Ishikawa (cell line): ENCODE results near the gene ATXN1.
A peak's percentile ranks its signal among the peaks of the same experiment; 100 is the strongest.

Experiments
- CEBPB ChIP-seq: IDR thresholded peaks from 2 replicates; pipeline ENCODE4 v1.6.1; 2012
- CREB1 ChIP-seq: IDR thresholded peaks from 2 replicates; pipeline ENCODE4 v1.6.1; 2012; ENCODE audit warnings: low read depth
- EGR1 ChIP-seq: IDR thresholded peaks from 2 replicates; pipeline ENCODE4 v1.6.1; 2012
- EP300 ChIP-seq: IDR thresholded peaks from 2 replicates; pipeline ENCODE4 v1.6.1; 2012; ENCODE audit warnings: borderline replicate concordance
- FOXM1 ChIP-seq: IDR thresholded peaks from 2 replicates; pipeline ENCODE4 v1.6.1; 2012; ENCODE audit warnings: low read depth, borderline replicate concordance
- NFIC ChIP-seq: IDR thresholded peaks from 2 replicates; pipeline ENCODE4 v1.6.1; 2012
- RAD21 ChIP-seq: IDR thresholded peaks from 2 replicates; pipeline ENCODE4 v1.6.1; 2012; ENCODE audit warnings: low read depth
- TAF1 ChIP-seq: IDR thresholded peaks from 2 replicates; pipeline ENCODE4 v1.6.1; 2012; ENCODE audit warnings: low read depth, mild to moderate bottlenecking
- TCF12 ChIP-seq: IDR thresholded peaks from 2 replicates; pipeline ENCODE4 v1.6.1; 2012; ENCODE audit warnings: low read depth
- TEAD4 ChIP-seq: IDR thresholded peaks from 2 replicates; pipeline ENCODE4 v1.6.1; 2012
- YY1 ChIP-seq: IDR thresholded peaks from 2 replicates; pipeline ENCODE4 v1.6.1; 2012; ENCODE audit warnings: low read depth
- ZBTB7A ChIP-seq: IDR thresholded peaks from 2 replicates; pipeline ENCODE4 v1.6.1; 2012; ENCODE audit warnings: low read depth
- TF ChIP-seq, protein P1 (sequence below): IDR thresholded peaks from 2 replicates; pipeline ENCODE4 v1.6.1; 2012
- TF ChIP-seq, protein P2 (sequence below): IDR thresholded peaks from 2 replicates; pipeline ENCODE4 v1.6.1; 2012; ENCODE audit warnings: low read depth, mild to moderate bottlenecking
- TF ChIP-seq, protein P3 (sequence below): IDR thresholded peaks from 2 replicates; pipeline ENCODE4 v1.6.1; 2012

ATXN1 gene

DNA sequence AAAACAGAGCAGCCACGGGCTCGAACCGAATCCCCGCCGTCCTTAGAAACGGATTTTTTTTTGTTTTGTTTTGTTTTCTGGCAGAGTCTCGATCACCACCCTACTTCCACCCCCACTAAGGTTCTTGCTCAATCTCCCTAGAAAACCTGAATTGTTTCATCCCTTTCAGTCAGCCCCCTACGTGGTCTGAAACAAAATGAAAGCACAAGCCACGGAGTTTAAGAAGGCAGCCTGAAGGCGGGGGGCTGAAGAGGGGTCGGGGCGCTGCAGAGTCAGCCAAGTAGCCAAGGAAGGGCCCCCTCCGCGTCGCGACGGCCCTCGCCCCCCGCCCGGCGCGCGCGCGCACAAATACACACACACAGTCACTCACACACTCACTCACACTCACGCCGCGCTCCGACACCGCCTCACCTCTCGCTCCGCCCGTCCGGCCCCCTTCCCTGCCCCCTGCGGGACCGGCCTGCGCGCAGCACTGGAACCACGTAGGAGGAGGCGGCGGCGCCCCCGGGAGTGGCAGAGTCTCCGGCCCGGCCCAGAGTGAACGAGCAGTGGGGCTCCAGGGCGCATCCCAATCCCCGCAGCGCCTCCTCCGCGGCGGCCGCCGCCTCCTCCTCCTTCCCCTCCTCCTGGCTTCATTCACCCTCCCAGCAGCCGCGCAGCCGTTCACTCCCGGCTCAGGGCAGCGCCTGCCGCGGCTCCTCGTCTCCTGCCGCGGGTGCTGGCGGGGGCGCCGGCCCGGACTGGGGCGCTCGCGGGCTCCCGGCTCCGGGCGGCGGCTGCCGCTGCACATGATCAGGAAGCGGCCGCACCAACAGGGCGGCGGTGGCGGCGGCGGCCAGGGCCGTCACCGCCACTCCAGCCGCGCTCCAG lies 1.4 kb downstream of the ATXN1 start:
- TF ChIP-seq YY1 = 0 out of 2 replicates have a peak, but pooled peaks have one; percentile 6
- TF ChIP-seq FOXM1 = no peak
- TF ChIP-seq, protein P1, sequence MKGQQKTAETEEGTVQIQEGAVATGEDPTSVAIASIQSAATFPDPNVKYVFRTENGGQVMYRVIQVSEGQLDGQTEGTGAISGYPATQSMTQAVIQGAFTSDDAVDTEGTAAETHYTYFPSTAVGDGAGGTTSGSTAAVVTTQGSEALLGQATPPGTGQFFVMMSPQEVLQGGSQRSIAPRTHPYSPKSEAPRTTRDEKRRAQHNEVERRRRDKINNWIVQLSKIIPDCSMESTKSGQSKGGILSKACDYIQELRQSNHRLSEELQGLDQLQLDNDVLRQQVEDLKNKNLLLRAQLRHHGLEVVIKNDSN = no peak
- TF ChIP-seq RAD21 = no peak
- TF ChIP-seq, protein P2, sequence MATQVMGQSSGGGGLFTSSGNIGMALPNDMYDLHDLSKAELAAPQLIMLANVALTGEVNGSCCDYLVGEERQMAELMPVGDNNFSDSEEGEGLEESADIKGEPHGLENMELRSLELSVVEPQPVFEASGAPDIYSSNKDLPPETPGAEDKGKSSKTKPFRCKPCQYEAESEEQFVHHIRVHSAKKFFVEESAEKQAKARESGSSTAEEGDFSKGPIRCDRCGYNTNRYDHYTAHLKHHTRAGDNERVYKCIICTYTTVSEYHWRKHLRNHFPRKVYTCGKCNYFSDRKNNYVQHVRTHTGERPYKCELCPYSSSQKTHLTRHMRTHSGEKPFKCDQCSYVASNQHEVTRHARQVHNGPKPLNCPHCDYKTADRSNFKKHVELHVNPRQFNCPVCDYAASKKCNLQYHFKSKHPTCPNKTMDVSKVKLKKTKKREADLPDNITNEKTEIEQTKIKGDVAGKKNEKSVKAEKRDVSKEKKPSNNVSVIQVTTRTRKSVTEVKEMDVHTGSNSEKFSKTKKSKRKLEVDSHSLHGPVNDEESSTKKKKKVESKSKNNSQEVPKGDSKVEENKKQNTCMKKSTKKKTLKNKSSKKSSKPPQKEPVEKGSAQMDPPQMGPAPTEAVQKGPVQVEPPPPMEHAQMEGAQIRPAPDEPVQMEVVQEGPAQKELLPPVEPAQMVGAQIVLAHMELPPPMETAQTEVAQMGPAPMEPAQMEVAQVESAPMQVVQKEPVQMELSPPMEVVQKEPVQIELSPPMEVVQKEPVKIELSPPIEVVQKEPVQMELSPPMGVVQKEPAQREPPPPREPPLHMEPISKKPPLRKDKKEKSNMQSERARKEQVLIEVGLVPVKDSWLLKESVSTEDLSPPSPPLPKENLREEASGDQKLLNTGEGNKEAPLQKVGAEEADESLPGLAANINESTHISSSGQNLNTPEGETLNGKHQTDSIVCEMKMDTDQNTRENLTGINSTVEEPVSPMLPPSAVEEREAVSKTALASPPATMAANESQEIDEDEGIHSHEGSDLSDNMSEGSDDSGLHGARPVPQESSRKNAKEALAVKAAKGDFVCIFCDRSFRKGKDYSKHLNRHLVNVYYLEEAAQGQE = no peak
- TF ChIP-seq CREB1 = no peak
- TF ChIP-seq TEAD4 = no peak
- TF ChIP-seq EGR1 = peak; percentile 31; the same call in 1 of the 2 replicates
- TF ChIP-seq TAF1 = peak; percentile 64; the same call in 1 of the 2 replicates
- TF ChIP-seq CEBPB = peak; percentile 81
- TF ChIP-seq, protein P3, sequence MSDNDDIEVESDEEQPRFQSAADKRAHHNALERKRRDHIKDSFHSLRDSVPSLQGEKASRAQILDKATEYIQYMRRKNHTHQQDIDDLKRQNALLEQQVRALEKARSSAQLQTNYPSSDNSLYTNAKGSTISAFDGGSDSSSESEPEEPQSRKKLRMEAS = no peak; the same call in 1 of the 2 replicates
- TF ChIP-seq TCF12 = no peak
- TF ChIP-seq ZBTB7A = peak; percentile 80
- no peak for TF ChIP-seq EP300
- TF ChIP-seq NFIC = no peak

DNA sequence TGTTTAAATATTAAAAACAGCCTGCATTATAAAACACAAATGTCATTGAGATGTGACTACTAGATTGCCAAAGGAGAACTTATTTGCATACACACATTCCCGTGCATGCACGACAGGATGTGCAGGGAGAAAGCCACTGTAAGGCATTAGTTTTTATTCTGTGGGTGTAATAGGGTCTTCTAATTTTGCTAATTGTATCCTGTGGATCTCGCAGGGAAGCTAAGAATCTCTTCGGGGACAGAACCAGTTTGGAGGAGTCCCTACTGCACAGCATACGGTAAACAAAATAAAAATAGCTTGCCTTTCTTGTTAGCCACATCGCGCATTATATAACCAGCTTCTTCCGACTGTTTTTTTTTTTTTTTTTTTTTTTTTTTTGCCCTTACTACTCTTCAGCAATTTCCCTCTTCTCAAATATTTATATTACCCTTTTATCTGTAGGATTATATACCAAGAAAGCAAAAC lies 2.0 kb downstream of the ATXN1 start:
- no peak for TF ChIP-seq YY1
- no peak for TF ChIP-seq RAD21
- TF ChIP-seq, protein P2 = no peak
- TF ChIP-seq TCF12 = no peak
- TF ChIP-seq TEAD4 = no peak
- no peak for TF ChIP-seq EGR1
- no peak for TF ChIP-seq CEBPB
- no peak for TF ChIP-seq NFIC
- TF ChIP-seq EP300 = no peak
- no peak for TF ChIP-seq TAF1
- no peak for TF ChIP-seq FOXM1

DNA sequence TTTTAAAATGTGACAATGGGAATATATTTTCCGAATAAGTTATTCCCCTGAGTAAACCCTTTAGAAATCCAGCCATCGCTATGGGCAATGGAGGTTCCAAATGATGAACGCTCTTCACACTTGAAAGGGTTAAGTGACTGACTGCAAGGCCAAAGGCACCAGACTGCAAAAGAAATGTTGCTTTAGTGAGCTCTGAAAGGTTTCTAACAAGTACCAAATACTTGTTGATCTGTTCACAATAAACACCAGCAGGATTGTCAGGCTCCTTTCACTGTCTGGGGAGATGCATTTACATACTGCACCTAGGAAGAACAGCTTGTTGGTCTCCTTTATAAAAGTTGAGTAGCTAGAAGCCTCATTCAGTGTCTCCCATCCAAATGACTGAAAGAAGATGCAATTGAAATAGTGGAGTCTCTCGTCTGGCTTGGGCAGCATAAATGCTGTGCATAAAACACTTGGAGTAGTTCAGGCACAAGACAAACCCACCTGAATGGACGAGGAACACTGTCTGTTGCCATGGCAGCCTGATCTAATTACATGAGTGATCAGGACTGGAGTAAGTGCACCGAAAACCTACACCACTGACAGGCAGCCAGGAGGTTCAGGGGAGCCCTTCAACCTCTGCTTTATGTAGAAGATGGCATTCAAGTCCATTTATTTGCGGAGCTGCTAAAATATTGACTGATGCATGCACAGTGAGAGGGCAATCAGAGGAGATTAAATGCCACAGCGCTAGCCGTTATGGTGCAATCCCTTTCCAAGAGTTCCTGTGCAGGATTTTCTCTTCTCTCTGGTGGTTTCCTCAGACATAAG lies 2.9 kb downstream of the ATXN1 start:
- TF ChIP-seq, protein P1 = no peak
- TF ChIP-seq CREB1 (no peak), TAF1 (no peak), YY1 (no peak), EP300 (no peak), FOXM1 (no peak), RAD21 (no peak), NFIC (no peak), EGR1 (no peak), ZBTB7A (no peak), CEBPB (no peak), TCF12 (no peak), TEAD4 (no peak)
- TF ChIP-seq, protein P2 = no peak
- TF ChIP-seq, protein P3 = no peak

DNA sequence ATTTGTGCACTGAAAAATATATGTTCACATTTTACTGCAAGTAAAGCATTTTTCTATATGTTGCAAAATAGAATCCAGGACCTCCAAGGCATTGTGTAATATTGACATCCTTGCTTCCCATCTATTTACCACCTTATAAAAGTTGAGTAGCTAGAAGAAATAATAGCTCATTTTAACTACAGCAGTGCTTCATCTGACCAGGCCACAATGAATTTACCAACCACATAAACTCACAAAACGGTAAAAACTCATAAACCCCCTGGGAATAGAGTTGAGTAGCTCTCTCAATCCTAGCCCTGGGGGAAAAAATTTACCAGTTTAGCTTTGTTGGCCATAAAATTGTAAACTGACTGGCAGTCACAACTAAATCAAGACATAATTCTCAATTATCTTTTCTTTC lies 3.9 kb downstream of the ATXN1 start:
- TF ChIP-seq CREB1 (no peak), EGR1 (no peak), CEBPB (no peak), YY1 (no peak), TAF1 (no peak), NFIC (no peak), TEAD4 (no peak), EP300 (no peak), FOXM1 (no peak), TCF12 (no peak), ZBTB7A (no peak), RAD21 (no peak)
- TF ChIP-seq, protein P3 = no peak
- TF ChIP-seq, protein P2 = no peak
- TF ChIP-seq, protein P1 = no peak
